Measurements from ENCODE around the gene NELL1.

DNA sequence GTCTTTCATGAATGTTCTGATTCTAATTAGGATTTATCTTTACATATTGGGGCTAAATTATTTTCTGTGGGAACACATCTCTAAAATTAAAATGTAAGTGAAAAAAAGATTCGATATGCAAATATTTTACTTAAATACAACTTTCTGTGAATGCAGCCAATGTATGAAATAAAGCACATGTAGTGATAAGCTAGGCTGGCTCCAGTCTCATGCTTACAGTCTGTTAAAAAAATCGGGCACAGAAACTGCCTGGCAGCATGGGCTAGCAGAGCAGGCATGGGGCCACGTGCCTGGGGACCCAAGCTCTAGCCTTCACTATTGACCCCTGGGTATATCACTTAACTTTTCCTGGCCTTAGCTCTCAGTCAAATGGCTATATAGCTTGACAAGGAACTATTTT, 46.5 kb downstream of the NELL1 start:
- TF ChIP-seq EZH2 (IDR thresholded peaks at IDR 0.05) (no peak), POLR2AphosphoS5 (IDR thresholded peaks at IDR 0.05; ENCODE audit: borderline replicate concordance, low read depth, low read length) (no peak), FOXP2 (optimal IDR thresholded peaks at IDR 0.05; ENCODE audit: control extremely low read depth, extremely low read length, insufficient read depth) (no peak)

All from SK-N-MC (cell line).